Measurements from ENCODE around the gene LPP. TPM values are rescaled to one million over a fixed set of nuclear protein-coding genes. Genes with fewer than 3 reads are reported as not detected.

LPP gene
- polyA plus RNA-seq, 2 of the 4 experiments (the other 2 are of a cell fraction), result 11.0 to 30.8 TPM

DNA sequence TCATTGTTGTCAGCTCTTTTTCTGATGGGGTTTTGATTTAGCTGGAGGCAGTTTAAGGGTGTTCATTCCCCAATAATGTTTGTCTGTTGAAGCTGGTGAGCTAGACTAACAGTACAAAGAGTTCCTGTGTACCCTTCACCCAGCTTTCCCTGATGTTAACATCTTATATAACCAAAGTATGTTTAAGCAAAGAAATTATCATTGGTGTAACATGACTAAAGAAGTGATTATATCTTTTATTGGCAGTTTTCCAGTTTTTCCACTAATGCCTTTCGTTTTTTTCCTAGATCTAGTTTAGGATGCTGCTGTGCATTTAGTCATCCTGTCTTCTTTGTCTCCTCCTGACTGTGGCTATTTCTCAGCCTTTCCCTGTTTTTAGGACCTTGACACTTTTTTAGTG is 165.6 kb downstream of the LPP start:
- POLR2A ChIA-PET, result no interaction called here
- WGBS (ENCODE audit: missing lambda C conversion rate), result 26% methylated on average over 1 of the region's 1 CpG
- CTCF ChIA-PET, result no interaction called here
- Histone ChIP-seq H3K4me3 (no peak overlapping the region), H3K9me3 (no peaks in the 10 kb centered on the region), H3K4me1 (peaks cover 37% of the 10 kb centered on the region; the same call in 2 of the 3 replicates), H3K4me2 (no peak overlapping the region; the same call in 2 of the 3 replicates), H3K27ac (no peak overlapping the region; a peak in 1 of 6 replicates)
- no peak for ATAC-seq
- no peak for TF ChIP-seq POLR2AphosphoS2 (conservative IDR thresholded peaks at IDR 0.05; ENCODE audit: low read length)
- TF ChIP-seq, protein P1, sequence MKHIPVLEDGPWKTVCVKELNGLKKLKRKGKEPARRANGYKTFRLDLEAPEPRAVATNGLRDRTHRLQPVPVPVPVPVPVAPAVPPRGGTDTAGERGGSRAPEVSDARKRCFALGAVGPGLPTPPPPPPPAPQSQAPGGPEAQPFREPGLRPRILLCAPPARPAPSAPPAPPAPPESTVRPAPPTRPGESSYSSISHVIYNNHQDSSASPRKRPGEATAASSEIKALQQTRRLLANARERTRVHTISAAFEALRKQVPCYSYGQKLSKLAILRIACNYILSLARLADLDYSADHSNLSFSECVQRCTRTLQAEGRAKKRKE (CRISPR knock-in tag; IDR thresholded peaks at IDR 0.05; ENCODE audit: low read depth), result no peak
- no peak for TF ChIP-seq MAZ (IDR thresholded peaks at IDR 0.05; ENCODE audit: borderline replicate concordance, low read depth, low read length)
- TF ChIP-seq HOXB5 (CRISPR knock-in tag; IDR thresholded peaks at IDR 0.05), result no peak
- TF ChIP-seq, protein P2, sequence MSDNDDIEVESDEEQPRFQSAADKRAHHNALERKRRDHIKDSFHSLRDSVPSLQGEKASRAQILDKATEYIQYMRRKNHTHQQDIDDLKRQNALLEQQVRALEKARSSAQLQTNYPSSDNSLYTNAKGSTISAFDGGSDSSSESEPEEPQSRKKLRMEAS (IDR thresholded peaks at IDR 0.05), result no peak
- TF ChIP-seq RFX5 (IDR thresholded peaks at IDR 0.05), result no peak
- TF ChIP-seq KDM1A (IDR thresholded peaks at IDR 0.05; ENCODE audit: low read depth), result no peak
- TF ChIP-seq ESRRA (IDR thresholded peaks at IDR 0.05; ENCODE audit: borderline replicate concordance, low read length), result no peak
- no peak for TF ChIP-seq CBX8 (IDR thresholded peaks at IDR 0.05)
- no peak for FAIRE-seq
- DNase-seq (ENCODE audit: low read depth in 1 of 2, low spot score in 1 of 2), result no peak

DNA sequence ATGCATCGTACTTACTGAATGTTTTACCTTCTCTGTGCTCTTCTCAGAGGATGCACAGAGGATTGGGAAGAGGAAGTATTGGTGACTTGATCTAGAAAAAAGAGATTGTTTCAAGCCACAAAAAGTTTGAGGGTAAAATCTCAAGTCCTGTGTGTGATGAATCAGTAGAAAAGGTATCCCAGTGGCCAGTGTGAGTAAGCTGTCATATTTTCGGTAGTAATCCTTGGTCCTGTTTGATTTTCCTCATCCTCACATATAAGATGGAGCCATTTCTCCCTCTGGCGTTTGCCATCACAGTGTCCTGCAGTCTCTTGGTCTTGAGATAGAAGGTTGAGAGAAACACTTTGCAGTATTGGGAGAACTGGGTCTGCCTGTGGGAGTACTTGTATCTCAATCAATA is 166.8 kb downstream of the LPP start:
- ATAC-seq, result no peak
- ChIA-PET POLR2A (no interaction called here), CTCF (no interaction called here)
- Histone ChIP-seq H3K4me2 (no peak overlapping the region), H3K4me1 (peaks cover 27% of the 10 kb centered on the region; the same call in 2 of the 3 replicates), H3K4me3 (no peak overlapping the region), H3K9me3 (no peaks in the 10 kb centered on the region), H3K27ac (no peak overlapping the region)
- no peak for FAIRE-seq
- WGBS (ENCODE audit: missing lambda C conversion rate), result 79% methylated on average over 3 of the region's 3 CpGs
- TF ChIP-seq NR3C1 (IDR thresholded peaks at IDR 0.05), result no peak
- TF ChIP-seq, protein P3, sequence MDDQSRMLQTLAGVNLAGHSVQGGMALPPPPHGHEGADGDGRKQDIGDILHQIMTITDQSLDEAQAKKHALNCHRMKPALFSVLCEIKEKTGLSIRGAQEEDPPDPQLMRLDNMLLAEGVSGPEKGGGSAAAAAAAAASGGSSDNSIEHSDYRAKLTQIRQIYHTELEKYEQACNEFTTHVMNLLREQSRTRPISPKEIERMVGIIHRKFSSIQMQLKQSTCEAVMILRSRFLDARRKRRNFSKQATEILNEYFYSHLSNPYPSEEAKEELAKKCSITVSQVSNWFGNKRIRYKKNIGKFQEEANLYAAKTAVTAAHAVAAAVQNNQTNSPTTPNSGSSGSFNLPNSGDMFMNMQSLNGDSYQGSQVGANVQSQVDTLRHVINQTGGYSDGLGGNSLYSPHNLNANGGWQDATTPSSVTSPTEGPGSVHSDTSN (IDR thresholded peaks at IDR 0.05), result no peak
- TF ChIP-seq MYC (IDR thresholded peaks at IDR 0.05; ENCODE audit: borderline replicate concordance, low read length), result no peak
- TF ChIP-seq HEYL (CRISPR knock-in tag; IDR thresholded peaks at IDR 0.05), result no peak
- TF ChIP-seq, protein P4, sequence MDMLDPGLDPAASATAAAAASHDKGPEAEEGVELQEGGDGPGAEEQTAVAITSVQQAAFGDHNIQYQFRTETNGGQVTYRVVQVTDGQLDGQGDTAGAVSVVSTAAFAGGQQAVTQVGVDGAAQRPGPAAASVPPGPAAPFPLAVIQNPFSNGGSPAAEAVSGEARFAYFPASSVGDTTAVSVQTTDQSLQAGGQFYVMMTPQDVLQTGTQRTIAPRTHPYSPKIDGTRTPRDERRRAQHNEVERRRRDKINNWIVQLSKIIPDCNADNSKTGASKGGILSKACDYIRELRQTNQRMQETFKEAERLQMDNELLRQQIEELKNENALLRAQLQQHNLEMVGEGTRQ (IDR thresholded peaks at IDR 0.05), result no peak
- no peak for TF ChIP-seq BHLHE40 (IDR thresholded peaks at IDR 0.05; ENCODE audit: low read depth, low read length)
- no peak for TF ChIP-seq ESRRA (IDR thresholded peaks at IDR 0.05; ENCODE audit: borderline replicate concordance, low read length)
- no peak for TF ChIP-seq JUN (IDR thresholded peaks at IDR 0.05)
- TF ChIP-seq FOSB (CRISPR knock-in tag; IDR thresholded peaks at IDR 0.05), result no peak
- TF ChIP-seq FOXS1 (CRISPR knock-in tag; IDR thresholded peaks at IDR 0.05), result no peak
- no peak for DNase-seq (ENCODE audit: low read depth in 1 of 2, low spot score in 1 of 2)

DNA sequence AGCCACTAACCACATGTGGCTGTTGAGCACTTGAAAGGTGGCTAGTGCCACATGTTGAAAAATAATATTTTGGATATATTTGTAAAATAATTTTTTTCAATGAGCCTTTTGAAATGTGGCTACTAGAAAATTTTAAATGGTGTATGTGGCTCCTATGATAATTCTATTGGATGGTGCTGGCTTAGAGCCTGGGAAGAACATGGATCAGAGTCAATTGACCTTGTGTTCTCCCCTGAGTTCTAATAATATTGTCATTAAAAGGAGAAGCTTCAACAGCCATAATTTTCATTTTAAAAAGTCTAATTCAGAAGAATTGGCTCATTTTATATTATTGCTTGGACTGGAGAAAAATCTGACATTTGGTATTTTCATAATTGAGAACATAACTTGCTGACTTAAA is 167.3 kb downstream of the LPP start:
- Histone ChIP-seq H3K4me2 (no peak overlapping the region), H3K4me3 (no peak overlapping the region), H3K4me1 (peaks cover 22% of the 10 kb centered on the region; the same call in 2 of the 3 replicates), H3K27ac (no peak overlapping the region), H3K9me3 (no peaks in the 10 kb centered on the region)
- CTCF ChIA-PET, result no interaction called here
- POLR2A ChIA-PET, result no interaction called here
- ATAC-seq (no peak), FAIRE-seq (no peak), DNase-seq (ENCODE audit: low read depth in 1 of 2, low spot score in 1 of 2) (no peak)
- no peak for TF ChIP-seq EHF (CRISPR knock-in tag; IDR thresholded peaks at IDR 0.05)
- no peak for TF ChIP-seq RFX5 (IDR thresholded peaks at IDR 0.05)
- no peak for TF ChIP-seq MYC (IDR thresholded peaks at IDR 0.05; ENCODE audit: borderline replicate concordance, low read length)
- TF ChIP-seq, protein P5, sequence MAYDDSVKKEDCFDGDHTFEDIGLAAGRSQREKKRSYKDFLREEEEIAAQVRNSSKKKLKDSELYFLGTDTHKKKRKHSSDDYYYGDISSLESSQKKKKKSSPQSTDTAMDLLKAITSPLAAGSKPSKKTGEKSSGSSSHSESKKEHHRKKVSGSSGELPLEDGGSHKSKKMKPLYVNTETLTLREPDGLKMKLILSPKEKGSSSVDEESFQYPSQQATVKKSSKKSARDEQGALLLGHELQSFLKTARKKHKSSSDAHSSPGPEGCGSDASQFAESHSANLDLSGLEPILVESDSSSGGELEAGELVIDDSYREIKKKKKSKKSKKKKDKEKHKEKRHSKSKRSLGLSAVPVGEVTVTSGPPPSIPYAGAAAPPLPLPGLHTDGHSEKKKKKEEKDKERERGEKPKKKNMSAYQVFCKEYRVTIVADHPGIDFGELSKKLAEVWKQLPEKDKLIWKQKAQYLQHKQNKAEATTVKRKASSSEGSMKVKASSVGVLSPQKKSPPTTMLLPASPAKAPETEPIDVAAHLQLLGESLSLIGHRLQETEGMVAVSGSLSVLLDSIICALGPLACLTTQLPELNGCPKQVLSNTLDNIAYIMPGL (CRISPR knock-in tag; IDR thresholded peaks at IDR 0.05; ENCODE audit: borderline replicate concordance), result no peak
- TF ChIP-seq, protein P2 (IDR thresholded peaks at IDR 0.05), result no peak
- no peak for TF ChIP-seq NFE2L2 (conservative IDR thresholded peaks at IDR 0.05; ENCODE audit: low read length)
- TF ChIP-seq RNF2 (IDR thresholded peaks at IDR 0.05; ENCODE audit: borderline replicate concordance, low read depth), result no peak
